SK-N-SH (cell line): Measurements from ENCODE around the gene PRSS16. TPM values are rescaled to one million over a fixed set of nuclear protein-coding genes. Genes with fewer than 3 reads are reported as not detected.

Experiments used
- CTCF ChIA-PET: fragments of 300-600, 350-600 bp; formaldehyde crosslinking; extraction: SDS; loops from one replicate; lab custom pipeline; 2021; lab: Yijun Ruan, JAX
- POLR2A ChIA-PET: fragments of 350-600 bp; sonication (Branson Sonifier 250); formaldehyde crosslinking; extraction: SDS; loops from one replicate; lab custom pipeline; 2020; ENCODE audit warnings: antibody characterized with exemption, inconsistent platforms; lab: Yijun Ruan, JAX
- DNase-seq: peaks from one replicate; pipeline ENCODE4 v3.0.0; 2012
- H2AFZ ChIP-seq: fragments of 200-600 bp; sonication (generic); 2 replicates; pipeline ENCODE4 v1.8.1; 2016; ENCODE audit warnings: antibody characterized with exemption, mild to moderate bottlenecking, low read depth
- H3F3A ChIP-seq: fragments of 200-600 bp; sonication (generic); replicated peaks from 2 replicates; pipeline ENCODE3; 2016; ENCODE audit warnings: antibody characterized with exemption, mild to moderate bottlenecking; ENCODE audit not compliant: insufficient read depth
- H3K27ac ChIP-seq, 2 experiments: fragments of 200-500 bp in 1 of 2; fragments of 200-600 bp in 1 of 2; sonication (Bioruptor generic) in 1 of 2; sonication (generic), shearing (Covaris generic) in 1 of 2; 2 replicates each; pipeline versions ENCODE4 v1.5.1 to v1.6.1; 2014 to 2016; ENCODE audit warnings: low read depth in 2 of 2, inconsistent platforms in 1 of 2, low read length in 1 of 2, mild to moderate bottlenecking in 1 of 2, mixed read lengths in 1 of 2
- H3K27me3 ChIP-seq: fragments of 200-600 bp; sonication (generic), shearing (Covaris generic); 2 replicates; pipeline ENCODE4 v1.6.1; 2016; ENCODE audit warnings: mixed run types; ENCODE audit not compliant: insufficient read depth
- H3K36me3 ChIP-seq, 2 experiments: fragments of 200-500 bp in 1 of 2; fragments of 200-600 bp in 1 of 2; sonication (Bioruptor generic) in 1 of 2; sonication (generic) in 1 of 2; replicated peaks in 1 of 2; 2 replicates each; pipeline versions ENCODE3 to v1.5.1; 2014 to 2016; ENCODE audit warnings: low read length in 1 of 2, mild to moderate bottlenecking in 1 of 2; ENCODE audit not compliant: insufficient read depth in 2 of 2, control insufficient read depth in 1 of 2
- H3K4me1 ChIP-seq, 2 experiments: fragments of 200-500 bp in 1 of 2; fragments of 200-600 bp in 1 of 2; sonication (Bioruptor generic) in 1 of 2; sonication (generic), shearing (Covaris generic) in 1 of 2; 2 replicates each; pipeline versions ENCODE4 v1.5.1 to v1.6.1; 2014 to 2016; ENCODE audit warnings: low read depth in 1 of 2, low read length in 1 of 2, mixed run types in 1 of 2; ENCODE audit not compliant: insufficient read depth in 2 of 2, control insufficient read depth in 1 of 2
- H3K4me2 ChIP-seq: fragments of 200-600 bp; sonication (generic), shearing (Covaris generic); 2 replicates; pipeline ENCODE4 v1.6.1; 2017; ENCODE audit warnings: mixed run types
- H3K4me3 ChIP-seq, 2 experiments: fragments of 200-500 bp in 1 of 2; fragments of 200-600 bp in 1 of 2; sonication (Bioruptor generic) in 1 of 2; sonication (generic), shearing (Covaris generic) in 1 of 2; 2 replicates each; pipeline versions ENCODE4 v1.5.1 to v1.8.1; 2014 to 2016; ENCODE audit warnings: low read depth in 2 of 2, inconsistent platforms in 1 of 2, low read length in 1 of 2, mild to moderate bottlenecking in 1 of 2, mixed read lengths in 1 of 2, moderate library complexity in 1 of 2
- H3K79me2 ChIP-seq: fragments of 200-600 bp; sonication (generic); 2 replicates; pipeline ENCODE4 v1.8.1; 2017; ENCODE audit warnings: mild to moderate bottlenecking; ENCODE audit not compliant: insufficient read depth
- H3K9ac ChIP-seq: fragments of 200-600 bp; sonication (generic); 2 replicates; pipeline ENCODE4 v1.6.1; 2017; ENCODE audit warnings: mixed run types
- H3K9me2 ChIP-seq: fragments of 200-600 bp; sonication (generic); 2 replicates; pipeline ENCODE4 v1.6.1; 2017; ENCODE audit warnings: mixed run types
- H3K9me3 ChIP-seq: fragments of 200-600 bp; sonication (generic); 2 replicates; pipeline ENCODE4 v1.6.1; 2017; ENCODE audit warnings: mixed run types, mild to moderate bottlenecking, moderate library complexity
- H4K20me1 ChIP-seq: fragments of 200-600 bp; sonication (generic); 2 replicates; pipeline ENCODE4 v1.6.1; 2017; ENCODE audit warnings: mild to moderate bottlenecking, mixed run types; ENCODE audit not compliant: insufficient read depth
- ELF1 ChIP-seq: IDR thresholded peaks from 2 replicates; pipeline ENCODE4 v1.4.0; 2012
- EP300 ChIP-seq, 2 experiments: IDR thresholded peaks; 2 replicates each; pipeline versions ENCODE4 v1.4.0 to v1.6.1; 2012; ENCODE audit warnings: borderline replicate concordance in 1 of 2, low read depth in 1 of 2, low read length in 1 of 2
- EZH2phosphoT487 ChIP-seq: fragments of 200-600 bp; sonication (generic); IDR thresholded peaks from 2 replicates; pipeline ENCODE4 v1.6.1; 2017; ENCODE audit warnings: low read depth, mixed run types, mild to moderate bottlenecking, antibody characterized with exemption, moderate library complexity, borderline replicate concordance
- FOXJ3 ChIP-seq: sonication (generic); formaldehyde crosslinking; IDR thresholded peaks from 2 replicates; pipeline ENCODE4 v1.5.1; 2020; ENCODE audit warnings: mild to moderate bottlenecking, missing genetic modification reagents
- FOXM1 ChIP-seq: IDR thresholded peaks from 2 replicates; pipeline ENCODE4 v1.4.0; 2012; ENCODE audit warnings: low read depth, mild to moderate bottlenecking
- JUND ChIP-seq: IDR thresholded peaks from 2 replicates; pipeline ENCODE4 v1.4.0; 2012
- MXI1 ChIP-seq: IDR thresholded peaks from 2 replicates; pipeline ENCODE4 v1.6.1; 2012; ENCODE audit warnings: mild to moderate bottlenecking, low read depth, low read length, improper control_type of control experiment
- NFIC ChIP-seq: IDR thresholded peaks from 2 replicates; pipeline ENCODE4 v1.4.0; 2012; ENCODE audit warnings: borderline replicate concordance
- PBX3 ChIP-seq: IDR thresholded peaks from 2 replicates; pipeline ENCODE4; 2012
- RCOR1 ChIP-seq: fragments of 150-350 bp; IDR thresholded peaks from 2 replicates; pipeline ENCODE4 v1.6.1; 2017; ENCODE audit warnings: antibody characterized with exemption, low read length
- RFX5 ChIP-seq: IDR thresholded peaks from 2 replicates; pipeline ENCODE4 v1.6.1; 2012; ENCODE audit warnings: mild to moderate bottlenecking, improper control_type of control experiment, low read length
- SIN3A ChIP-seq: IDR thresholded peaks from 2 replicates; pipeline ENCODE4 v1.6.1; 2012; ENCODE audit warnings: low read depth, mild to moderate bottlenecking, low read length, moderate library complexity, borderline replicate concordance
- SMC3 ChIP-seq: IDR thresholded peaks from 2 replicates; pipeline ENCODE4 v1.6.1; 2012; ENCODE audit warnings: low read depth, low read length, improper control_type of control experiment
- TCF12 ChIP-seq: IDR thresholded peaks from 2 replicates; pipeline ENCODE4 v1.4.0; 2012
- TEAD4 ChIP-seq: IDR thresholded peaks from 2 replicates; pipeline ENCODE4 v1.4.0; 2012; ENCODE audit warnings: mild to moderate bottlenecking, borderline replicate concordance; ENCODE audit not compliant: insufficient read depth
- USF1 ChIP-seq: IDR thresholded peaks from 2 replicates; pipeline ENCODE4 v1.4.0; 2012; ENCODE audit warnings: low read depth, borderline replicate concordance
- polyA plus RNA-seq, 3 experiments: library from polyadenylated mRNA; depleted of rRNA; stranded (reverse); fragments of >200 nt; gene quantifications; 2 replicates each; pipeline ENCODE4 v1.2.3, GENCODE V29; 2012
- TF ChIP-seq, protein P1 (sequence below): fragments of 200-600 bp; sonication (generic); IDR thresholded peaks from 2 replicates; pipeline ENCODE4 v1.6.1; 2017; ENCODE audit warnings: antibody characterized with exemption, mild to moderate bottlenecking, moderate library complexity
- TF ChIP-seq, protein P2 (sequence below): fragments of 150-350 bp; IDR thresholded peaks from 2 replicates; pipeline ENCODE4 v1.6.1; 2016; ENCODE audit warnings: mild to moderate bottlenecking, low read depth, low read length
- TF ChIP-seq, protein P3 (sequence below): IDR thresholded peaks from 2 replicates; pipeline ENCODE4 v1.4.0; 2012; ENCODE audit warnings: low read depth

PRSS16 gene
- polyA plus RNA-seq, 1 of the 3 experiments (the other 2 are of a cell fraction), result 0.07 TPM

- no peak overlapping the region for H2AFZ ChIP-seq
- H3K27me3 ChIP-seq, result peaks cover 38% of the 10 kb centered on the region; the same call in 1 of the 2 replicates
- TF ChIP-seq RCOR1 (no peak), FOXM1 (no peak), SIN3A (no peak), NFIC (no peak), FOXJ3 (CRISPR knock-in tag) (no peak), JUND (no peak), SMC3 (no peak), RFX5 (no peak), EZH2phosphoT487 (no peak), EP300 (IDR thresholded peaks at IDR 0.05; ENCODE audit: borderline replicate concordance in 1 of 2, low read depth in 1 of 2, low read length in 1 of 2) (no peak), ELF1 (no peak), USF1 (no peak), MXI1 (no peak), TEAD4 (no peak), PBX3 (no peak), TCF12 (no peak)
- TF ChIP-seq, protein P1, sequence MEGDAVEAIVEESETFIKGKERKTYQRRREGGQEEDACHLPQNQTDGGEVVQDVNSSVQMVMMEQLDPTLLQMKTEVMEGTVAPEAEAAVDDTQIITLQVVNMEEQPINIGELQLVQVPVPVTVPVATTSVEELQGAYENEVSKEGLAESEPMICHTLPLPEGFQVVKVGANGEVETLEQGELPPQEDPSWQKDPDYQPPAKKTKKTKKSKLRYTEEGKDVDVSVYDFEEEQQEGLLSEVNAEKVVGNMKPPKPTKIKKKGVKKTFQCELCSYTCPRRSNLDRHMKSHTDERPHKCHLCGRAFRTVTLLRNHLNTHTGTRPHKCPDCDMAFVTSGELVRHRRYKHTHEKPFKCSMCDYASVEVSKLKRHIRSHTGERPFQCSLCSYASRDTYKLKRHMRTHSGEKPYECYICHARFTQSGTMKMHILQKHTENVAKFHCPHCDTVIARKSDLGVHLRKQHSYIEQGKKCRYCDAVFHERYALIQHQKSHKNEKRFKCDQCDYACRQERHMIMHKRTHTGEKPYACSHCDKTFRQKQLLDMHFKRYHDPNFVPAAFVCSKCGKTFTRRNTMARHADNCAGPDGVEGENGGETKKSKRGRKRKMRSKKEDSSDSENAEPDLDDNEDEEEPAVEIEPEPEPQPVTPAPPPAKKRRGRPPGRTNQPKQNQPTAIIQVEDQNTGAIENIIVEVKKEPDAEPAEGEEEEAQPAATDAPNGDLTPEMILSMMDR, result no peak
- TF ChIP-seq, protein P2, sequence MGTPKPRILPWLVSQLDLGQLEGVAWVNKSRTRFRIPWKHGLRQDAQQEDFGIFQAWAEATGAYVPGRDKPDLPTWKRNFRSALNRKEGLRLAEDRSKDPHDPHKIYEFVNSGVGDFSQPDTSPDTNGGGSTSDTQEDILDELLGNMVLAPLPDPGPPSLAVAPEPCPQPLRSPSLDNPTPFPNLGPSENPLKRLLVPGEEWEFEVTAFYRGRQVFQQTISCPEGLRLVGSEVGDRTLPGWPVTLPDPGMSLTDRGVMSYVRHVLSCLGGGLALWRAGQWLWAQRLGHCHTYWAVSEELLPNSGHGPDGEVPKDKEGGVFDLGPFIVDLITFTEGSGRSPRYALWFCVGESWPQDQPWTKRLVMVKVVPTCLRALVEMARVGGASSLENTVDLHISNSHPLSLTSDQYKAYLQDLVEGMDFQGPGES, result no peak
- TF ChIP-seq, protein P3, sequence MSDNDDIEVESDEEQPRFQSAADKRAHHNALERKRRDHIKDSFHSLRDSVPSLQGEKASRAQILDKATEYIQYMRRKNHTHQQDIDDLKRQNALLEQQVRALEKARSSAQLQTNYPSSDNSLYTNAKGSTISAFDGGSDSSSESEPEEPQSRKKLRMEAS, result no peak
- TF ChIP-seq, all 33 proteins: peak for 0
- Histone ChIP-seq H3K4me1 (no peaks in the 10 kb centered on the region), H3F3A (no peaks in the 10 kb centered on the region), H3K27ac (no peak overlapping the region), H3K79me2 (no peaks in the 10 kb centered on the region), H3K36me3 (no peaks in the 10 kb centered on the region), H3K9me3 (no peaks in the 10 kb centered on the region), H4K20me1 (no peaks in the 10 kb centered on the region), H3K4me3 (no peak overlapping the region), H3K4me2 (no peak overlapping the region), H3K9ac (no peak overlapping the region), H3K9me2 (no peaks in the 10 kb centered on the region)
- POLR2A ChIA-PET, result no interaction called here
- CTCF ChIA-PET, result interaction anchor here (1.2 kb wide), 1 partner anchor 106 kb away, joined by 3 read pairs; no protein-coding TSS in a partner anchor
- no peak for DNase-seq
Observed at GRCh38 chr6:27206806-27207205, 40.7 kb upstream of the PRSS16 start.
